Glomerular visceral epithelial cell (primary cell): Measurements from ENCODE around the gene TAAR2.
"Not testable (repeated sequence)": the region's sequence is repeated elsewhere in the genome, so short reads cannot be mapped to it uniquely, and the experiment has no call there.

ENCODE experiments used
- DNase-seq: peaks from one replicate; pipeline ENCODE4 v3.0.0-alpha.2; 2016; ENCODE audit errors: extremely low spot score

The TAAR2 gene

DNA sequence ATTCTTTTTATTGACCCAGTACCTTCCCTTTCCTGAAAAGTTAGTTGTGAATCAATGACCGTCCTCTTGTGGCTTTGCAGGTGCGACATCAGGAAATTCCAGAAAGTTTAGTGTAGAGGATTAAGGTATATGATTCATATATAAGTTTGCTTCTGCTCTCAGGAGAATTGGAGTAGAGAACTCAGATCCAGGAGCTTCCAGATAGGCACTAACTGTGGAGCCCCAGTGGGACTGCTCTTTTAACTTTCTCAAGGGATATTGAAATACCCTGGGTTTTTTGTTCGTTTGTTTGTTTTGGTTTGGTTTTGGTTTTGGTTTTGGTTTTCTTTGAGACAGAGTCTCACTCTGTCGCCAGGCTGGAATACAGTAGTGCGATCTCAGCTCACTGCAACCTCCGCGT, 9.5 kb downstream of the TAAR2 start:
- DNase-seq: peak; percentile 1

DNA sequence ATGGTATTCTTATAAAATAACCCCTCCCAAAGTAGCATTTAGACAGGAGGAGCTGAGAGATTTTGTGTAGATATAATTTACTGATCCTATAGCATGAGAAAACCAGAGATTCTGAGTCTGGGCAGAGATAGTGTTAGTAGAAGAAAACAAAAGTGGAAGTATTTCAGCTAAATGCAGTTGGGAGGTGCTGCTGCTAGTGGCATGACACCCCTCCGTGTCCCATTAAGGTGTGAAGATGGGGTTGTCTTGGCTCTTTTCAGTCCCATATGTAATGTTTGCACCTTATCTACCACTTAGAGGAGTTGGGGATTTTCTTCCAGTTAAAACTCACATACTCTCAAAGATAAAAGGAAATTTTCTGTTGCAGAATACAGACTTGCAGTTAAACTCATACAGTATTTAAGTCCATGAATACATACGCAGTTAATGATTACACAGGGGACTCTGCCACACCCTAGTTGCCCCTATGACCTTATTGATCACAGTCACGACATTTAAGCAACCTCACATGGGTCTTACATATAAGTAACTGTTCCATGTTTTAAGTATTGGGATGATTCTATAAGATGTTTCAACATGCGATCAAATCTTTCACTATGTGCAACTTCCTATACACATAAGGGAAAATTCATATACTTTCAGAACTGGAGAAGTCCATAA, 11.5 kb downstream of the TAAR2 start:
- no peak for DNase-seq

DNA sequence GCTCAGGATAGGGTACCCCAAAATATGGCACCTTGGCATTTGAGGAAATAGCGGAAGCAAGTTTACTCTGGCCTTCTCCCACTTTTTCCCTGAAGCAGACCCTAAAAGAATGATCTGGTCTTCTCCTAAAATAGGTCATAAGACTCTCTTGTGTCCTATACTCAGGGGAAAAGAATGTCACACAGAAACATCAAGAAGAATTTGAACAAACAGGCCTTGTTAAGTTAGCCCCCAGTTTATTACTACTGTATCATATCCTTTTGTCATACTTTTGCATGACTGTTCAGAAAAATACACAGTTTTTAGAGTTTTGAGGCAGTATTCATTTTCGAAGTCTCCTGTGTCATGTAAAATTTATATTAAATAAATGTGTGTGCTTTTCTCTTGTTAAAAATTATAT, 12.5 kb downstream of the TAAR2 start:
- no peak for DNase-seq

DNA sequence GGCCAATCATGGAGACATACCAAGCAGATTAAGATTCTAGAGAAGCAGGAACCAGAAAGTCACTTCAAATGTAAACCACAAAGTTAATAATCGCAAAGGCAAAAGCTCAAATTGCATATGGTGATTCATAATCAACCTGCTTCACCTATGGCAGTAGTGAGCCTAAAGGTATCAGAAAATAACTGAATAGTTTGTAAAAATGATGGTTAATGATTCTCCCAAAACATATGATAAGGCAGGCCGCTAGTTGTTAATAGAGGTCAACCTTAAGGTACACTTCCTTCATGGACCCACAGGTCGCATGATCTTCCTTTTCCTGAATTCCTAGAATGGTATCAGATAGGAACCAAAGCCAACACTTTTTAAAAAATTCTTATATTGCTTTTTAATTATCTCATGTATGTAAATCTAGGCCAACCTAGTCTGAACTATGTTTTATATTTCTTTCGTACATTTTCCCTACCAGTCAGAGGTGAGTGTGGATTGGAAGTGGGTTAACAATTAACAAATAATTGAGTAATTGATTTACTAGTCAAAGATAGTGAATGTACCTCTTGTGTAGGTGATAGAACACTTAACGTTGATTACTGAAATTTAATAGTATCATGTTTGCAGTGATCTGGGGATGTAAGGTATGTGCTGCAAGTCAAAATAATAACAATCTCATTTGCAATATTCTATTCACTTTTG, 16.4 kb downstream of the TAAR2 start:
- DNase-seq: peak; percentile 56

DNA sequence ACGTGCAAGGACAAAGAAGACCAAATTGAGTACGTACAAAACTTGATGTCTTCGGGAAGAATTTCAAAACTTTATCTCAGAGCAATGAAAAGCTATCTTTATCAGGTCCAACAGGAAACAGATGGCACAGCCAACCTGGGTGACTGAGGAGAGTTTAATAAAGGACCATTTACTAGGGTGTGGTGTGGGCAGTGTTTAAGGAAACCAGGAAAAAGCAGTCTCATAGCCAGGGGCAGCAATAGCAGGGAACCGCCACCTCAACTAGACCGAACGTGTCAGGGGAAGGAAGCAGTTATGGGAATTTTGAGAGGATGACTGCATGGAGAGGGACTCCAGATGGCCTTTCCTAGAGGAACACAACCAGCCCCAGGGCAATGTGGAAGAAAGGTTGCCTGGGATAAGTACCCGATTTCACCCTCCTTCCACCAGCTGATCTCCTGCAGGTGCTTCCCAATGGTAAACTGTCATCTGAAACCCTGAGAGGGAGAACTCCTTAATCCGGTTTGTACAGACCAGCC, 19.4 kb downstream of the TAAR2 start:
- no peak for DNase-seq

DNA sequence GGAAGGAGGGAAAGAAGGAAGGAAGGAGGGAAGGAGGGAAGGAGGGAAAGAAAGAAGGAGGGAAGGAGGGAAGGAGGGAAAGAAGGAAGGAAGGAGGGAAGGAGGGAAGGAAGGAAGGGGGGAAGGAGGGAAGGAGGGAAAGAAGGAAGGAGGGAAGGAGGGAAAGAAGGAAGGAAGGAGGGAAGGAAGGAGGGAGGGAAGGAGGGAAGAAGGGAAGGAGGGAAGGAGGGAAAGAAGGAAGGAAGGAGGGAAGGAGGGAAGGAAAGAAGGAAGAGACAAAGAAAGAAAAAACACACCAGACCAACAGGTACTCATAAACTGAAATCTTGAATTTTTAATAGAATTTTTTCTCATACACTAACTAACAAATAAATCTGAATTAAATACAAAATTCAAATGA, 23.2 kb downstream of the TAAR2 start:
- not testable (repeated sequence) for DNase-seq

DNA sequence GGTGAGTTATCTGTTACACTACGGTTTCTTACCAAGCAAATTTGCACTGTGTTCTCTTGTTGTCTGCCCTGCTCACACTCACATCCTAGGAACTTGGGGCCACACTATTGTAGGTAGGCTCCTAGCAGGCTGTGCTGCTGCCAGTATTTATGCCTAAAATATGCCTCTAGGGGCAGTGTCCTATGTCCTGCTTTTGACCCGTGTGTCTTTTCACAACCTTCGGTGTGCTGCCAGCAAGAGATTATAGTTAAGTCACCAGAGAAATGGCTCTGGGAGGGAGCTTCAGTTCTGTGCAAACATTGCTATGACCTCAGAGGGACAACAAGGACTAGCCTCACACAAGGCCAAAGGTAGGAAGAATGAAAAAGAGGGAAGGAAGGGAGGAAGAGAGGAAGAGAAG, 25.6 kb downstream of the TAAR2 start:
- DNase-seq: peak; percentile 10

DNA sequence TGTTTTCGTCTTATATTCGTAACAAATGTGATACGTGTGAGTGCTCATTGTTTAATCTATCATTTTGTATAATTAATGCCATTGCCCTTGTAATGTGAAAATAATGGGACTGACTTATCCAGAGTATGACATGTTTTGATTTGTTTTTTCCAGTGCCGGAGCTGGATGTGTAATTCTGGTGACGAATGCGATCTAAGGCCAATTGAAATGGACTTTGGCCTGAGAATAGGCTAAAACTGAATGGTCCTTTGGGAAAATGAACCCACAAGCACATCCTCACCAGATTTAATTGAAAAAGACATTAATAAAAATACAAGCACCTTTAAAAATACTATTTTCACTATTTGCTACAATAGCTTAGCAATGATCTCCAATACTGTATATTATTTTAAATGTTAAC, 27.9 kb downstream of the TAAR2 start:
- DNase-seq: no peak

DNA sequence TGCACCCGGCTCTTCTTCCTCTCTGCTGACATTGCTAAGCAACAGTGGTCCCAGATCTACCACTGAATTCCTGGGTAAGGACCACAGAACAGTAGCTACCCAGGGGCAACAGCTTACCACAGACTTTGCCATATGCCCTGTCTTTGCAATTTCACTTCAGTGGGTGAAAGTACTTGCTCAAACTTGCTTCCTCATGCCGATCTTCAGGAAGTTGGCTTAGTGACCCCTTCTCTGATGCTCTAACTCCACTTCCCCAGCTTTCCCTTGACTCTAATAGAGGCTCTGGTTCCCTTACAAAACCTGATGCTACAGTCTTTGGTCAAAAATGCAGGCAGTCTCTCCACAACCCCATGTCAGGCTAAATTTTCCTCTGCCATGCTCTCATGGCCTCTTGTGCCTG, 31.2 kb downstream of the TAAR2 start:
- no peak for DNase-seq

DNA sequence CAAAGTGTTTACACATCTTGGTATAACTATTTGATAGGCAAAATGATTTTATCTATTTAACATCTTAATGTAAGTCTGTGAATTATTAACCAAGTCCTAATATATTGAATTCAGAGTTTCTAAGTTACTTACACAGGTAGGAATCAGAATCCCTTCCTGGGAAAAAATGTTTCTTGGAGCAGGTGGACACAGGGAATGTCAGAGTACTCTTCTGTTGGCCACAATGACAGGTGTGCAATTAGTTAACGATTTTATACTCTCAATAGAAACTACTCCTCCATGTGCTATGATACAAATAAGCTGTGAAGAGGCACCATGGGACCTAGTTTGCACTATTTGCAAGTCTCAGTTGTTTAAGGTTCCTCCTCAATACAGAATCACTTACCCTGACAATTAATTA, 33.7 kb downstream of the TAAR2 start:
- DNase-seq: no peak

DNA sequence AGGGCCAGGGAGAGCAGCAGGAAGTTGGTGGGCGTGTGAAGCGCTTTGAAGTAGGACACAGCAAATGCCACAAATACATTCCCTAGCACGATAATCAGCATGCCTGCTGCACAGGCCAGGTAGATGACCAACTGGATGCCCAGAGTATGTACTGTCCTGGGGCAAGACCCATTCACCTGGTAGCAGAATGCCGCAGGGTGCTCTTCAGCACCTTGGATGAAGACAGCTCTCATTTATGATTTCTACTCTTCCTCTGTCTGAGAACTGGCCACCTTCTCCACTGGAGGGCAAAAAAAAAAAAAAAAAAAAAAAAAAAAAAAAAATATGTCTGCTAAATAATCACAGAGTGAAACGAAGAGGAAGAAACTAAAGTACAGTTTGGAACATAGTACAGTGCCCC, 34.6 kb downstream of the TAAR2 start, which contains the start of gene TAAR5:
Gene TAAR5, minus strand, starts transcription at position 288 of the 400 bp plus-strand sequence. Its CDS starts 55 bp downstream, at position 233.
- no peak for DNase-seq

DNA sequence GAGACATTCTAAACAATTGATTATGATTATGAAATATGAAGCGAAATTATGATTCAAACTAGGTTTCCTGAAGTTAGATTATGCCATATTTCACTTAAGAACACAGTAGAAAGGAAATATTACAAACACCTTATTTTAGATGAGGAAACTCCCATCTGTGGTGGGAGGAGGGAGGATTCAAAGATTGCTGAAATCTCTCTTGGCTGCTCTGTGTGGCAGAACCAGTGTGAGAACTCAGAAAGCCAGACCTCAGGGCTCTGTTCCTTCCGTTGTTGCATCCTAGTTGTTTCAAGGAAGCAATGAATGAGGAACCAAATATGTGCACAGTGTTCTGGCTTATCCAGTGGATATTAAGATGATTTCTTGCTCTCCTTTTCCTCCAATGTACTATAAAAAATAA, 36.7 kb downstream of the TAAR2 start:
- DNase-seq: no peak

DNA sequence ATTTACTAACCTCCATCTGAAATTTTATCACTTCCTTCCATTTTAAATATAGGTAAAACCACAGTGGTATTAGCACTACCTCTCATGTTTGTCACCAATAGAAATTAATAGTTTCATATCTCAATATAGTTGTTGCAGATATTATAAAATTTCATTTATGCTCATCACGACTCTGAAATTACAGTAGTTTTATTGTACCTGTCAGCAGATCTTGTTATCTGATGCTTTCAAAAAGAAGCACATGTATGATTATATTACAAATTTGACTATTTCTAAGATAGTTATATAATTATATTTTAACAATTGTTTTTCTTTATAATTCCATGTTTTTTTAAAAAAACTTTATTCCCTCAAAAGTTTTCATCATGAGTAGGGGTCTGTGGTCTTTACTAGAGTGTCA, 39.4 kb downstream of the TAAR2 start:
- no peak for DNase-seq

DNA sequence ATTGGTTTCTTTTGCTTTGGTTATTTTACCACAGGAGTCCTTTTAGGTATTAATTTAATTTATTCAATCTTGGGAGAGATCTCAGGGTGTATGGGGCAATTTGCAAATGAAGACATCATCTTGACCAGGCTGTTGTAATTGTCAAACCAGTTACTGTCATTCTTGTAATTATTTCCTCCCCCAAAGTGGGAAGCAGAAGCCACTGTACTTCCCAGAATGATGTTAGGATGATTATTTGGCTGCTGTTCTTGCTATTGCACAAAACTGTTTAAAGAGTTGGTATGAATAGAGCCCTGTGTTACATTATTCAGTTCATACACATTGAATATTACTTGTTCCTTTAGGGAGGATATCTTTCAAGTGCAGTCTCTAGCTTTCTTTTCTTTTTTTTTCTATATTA, 52.3 kb downstream of the TAAR2 start:
- DNase-seq: no peak

DNA sequence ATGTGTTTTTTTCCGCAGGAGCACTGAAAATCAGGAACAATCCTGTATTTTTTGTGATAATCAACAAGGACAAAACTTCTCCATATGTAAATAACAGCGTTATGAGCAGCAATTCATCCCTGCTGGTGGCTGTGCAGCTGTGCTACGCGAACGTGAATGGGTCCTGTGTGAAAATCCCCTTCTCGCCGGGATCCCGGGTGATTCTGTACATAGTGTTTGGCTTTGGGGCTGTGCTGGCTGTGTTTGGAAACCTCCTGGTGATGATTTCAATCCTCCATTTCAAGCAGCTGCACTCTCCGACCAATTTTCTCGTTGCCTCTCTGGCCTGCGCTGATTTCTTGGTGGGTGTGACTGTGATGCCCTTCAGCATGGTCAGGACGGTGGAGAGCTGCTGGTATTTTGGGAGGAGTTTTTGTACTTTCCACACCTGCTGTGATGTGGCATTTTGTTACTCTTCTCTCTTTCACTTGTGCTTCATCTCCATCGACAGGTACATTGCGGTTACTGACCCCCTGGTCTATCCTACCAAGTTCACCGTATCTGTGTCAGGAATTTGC, 53.8 kb downstream of the TAAR2 start, which contains the start of gene TAAR6:
Gene TAAR6, plus strand, starts transcription at position 102 of the 557 bp plus-strand sequence. Its CDS starts 0 bp downstream, at position 102.
- DNase-seq: no peak

DNA sequence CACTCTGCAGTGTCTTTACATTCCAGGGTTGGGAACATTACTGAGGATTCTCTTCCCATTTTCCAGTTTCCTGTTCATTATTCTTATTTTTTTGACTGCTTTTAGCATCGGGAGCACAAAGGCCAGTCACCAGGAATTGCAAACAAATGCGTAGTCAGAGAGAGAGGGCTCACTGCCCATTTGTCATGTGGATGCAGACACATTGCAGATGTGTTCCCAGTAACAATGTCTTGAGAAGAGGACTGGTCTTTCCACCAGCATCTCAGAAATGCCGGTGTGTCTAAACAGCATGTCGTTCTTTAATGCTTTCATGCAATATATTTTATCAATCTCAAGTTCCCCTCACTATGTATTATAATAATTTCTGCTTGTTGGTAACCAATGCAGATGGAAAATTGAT, 54.9 kb downstream of the TAAR2 start:
- DNase-seq: no peak

DNA sequence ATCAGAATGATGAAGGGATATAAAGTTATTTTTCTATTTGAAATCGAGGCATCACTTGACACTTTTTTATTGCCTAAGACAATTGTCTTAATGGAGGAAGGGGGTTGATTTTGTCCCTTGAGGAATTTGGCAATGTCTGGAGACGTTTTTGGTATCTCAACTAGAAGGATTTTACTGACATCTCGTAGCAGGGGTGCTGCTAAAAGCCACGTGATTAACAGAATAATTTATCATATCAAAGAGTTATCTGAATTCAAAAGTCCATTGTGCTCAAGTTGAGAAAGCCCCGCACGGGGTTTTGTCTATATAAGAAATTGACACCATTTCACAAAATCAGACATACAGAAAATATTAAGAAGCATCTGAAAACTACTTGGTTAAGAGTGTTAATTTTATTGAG, 55.5 kb downstream of the TAAR2 start:
- no peak for DNase-seq

DNA sequence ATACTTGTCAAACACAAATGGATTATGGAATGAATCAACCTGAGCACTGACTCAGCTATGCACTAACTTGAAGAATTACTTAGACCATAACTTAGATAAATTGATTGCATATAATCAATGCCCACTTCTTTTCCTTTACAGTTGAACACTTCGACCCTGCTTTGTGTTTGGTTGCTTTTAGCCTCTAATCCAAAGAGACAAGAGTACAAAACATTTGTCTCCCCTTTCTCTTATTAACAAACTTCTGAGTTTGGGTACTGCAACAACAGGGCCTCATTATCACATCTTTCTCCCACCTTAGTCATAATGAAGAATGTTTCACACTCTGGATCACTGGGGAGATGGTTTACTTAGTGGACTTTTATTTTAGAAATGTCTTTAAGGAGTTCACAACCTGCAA, 56.5 kb downstream of the TAAR2 start:
- no peak for DNase-seq
